GM19099 (cell line): ENCODE data around the gene BMERB1.

Source experiments
- POLR2A ChIP-seq: IDR thresholded peaks from 3 replicates; pipeline ENCODE4 v1.6.1; 2011; ENCODE audit warnings: low read depth; ENCODE audit not compliant: insufficient read length; ENCODE audit errors: extremely low read depth

BMERB1 gene

GRCh38 chr16:15631730-15632409 is 197.5 kb downstream of the BMERB1 start:
- no peak for TF ChIP-seq POLR2A

GRCh38 chr16:15635926-15636325 is 201.5 kb downstream of the BMERB1 start:
- no peak for TF ChIP-seq POLR2A

- TF ChIP-seq POLR2A = no peak
Observed at GRCh38 chr16:15636392-15636873, 202.0 kb downstream of the BMERB1 start.
